K562 (cell line): Measurements from ENCODE around the gene GRK3. TPM values are rescaled to one million over a fixed set of nuclear protein-coding genes. Genes with fewer than 3 reads are reported as not detected.

Experiments
- ATAC-seq: fragments of 200-7000 bp; cut with Tn5 transposase; 3 replicates; pipeline ENCODE4 v1.9.1; 2020; ENCODE audit warnings: moderate library complexity
- BruUV-seq: library from RNA; stranded (reverse); fragments of 400-500 nt; replicated peaks from 2 replicates; lab custom pipeline; 2021; lab: Mats Ljungman, UMichigan
- CTCF ChIA-PET: fragments of 300-600 bp; formaldehyde crosslinking; extraction: SDS; loops from one replicate; lab custom pipeline; 2021; ENCODE audit warnings: low intra/inter-chr PET ratio; lab: Yijun Ruan, JAX
- POLR2A ChIA-PET: fragments of 300-600, 350-650 bp; sonication (Branson Sonifier 250); formaldehyde crosslinking; extraction: SDS; loops from one replicate; lab custom pipeline; 2021; ENCODE audit warnings: antibody characterized with exemption, inconsistent platforms; lab: Yijun Ruan, JAX
- DNase-seq, 4 experiments: peaks; one replicate each; pipeline versions ENCODE4 v3.0.0 to v3.0.0-alpha.2; 2011 to 2018; ENCODE audit warnings: low spot score in 3 of 4, mixed read lengths in 3 of 4; ENCODE audit errors: extremely low read depth in 1 of 4
- FAIRE-seq: peaks from 2 replicates; lab custom pipeline; 2011; peaks lifted over from hg19 to GRCh38; lab: Jason Lieb, UNC
- H2AFZ ChIP-seq: 2 replicates; pipeline ENCODE4 v1.6.0; 2011; ENCODE audit warnings: low read depth, low read length, control low read depth, inconsistent platforms
- H3K27ac ChIP-seq: fragments of 200-600 bp; 3 replicates; pipeline ENCODE4 v1.8.0; 2011; ENCODE audit warnings: low read depth, mild to moderate bottlenecking, control low read depth, inconsistent platforms, low read length, moderate library complexity, mixed read lengths; ENCODE audit errors: extremely low read depth
- H3K27me3 ChIP-seq, 2 experiments: fragments of 300-600 bp in 1 of 2; 2 replicates in 1 of 2; 3 replicates in 1 of 2; pipeline versions ENCODE4 v1.6.0 to v1.8.0; 2011; ENCODE audit warnings: inconsistent platforms in 2 of 2, low read length in 2 of 2, mild to moderate bottlenecking in 1 of 2, mixed read lengths in 1 of 2, moderate library complexity in 1 of 2; ENCODE audit not compliant: control insufficient read depth in 2 of 2, insufficient read depth in 2 of 2
- H3K36me3 ChIP-seq: fragments of 300-600 bp; 3 replicates; pipeline ENCODE4 v1.8.0; 2011; ENCODE audit warnings: mild to moderate bottlenecking, low read length, inconsistent platforms; ENCODE audit not compliant: control insufficient read depth, insufficient read depth
- H3K4me1 ChIP-seq, 2 experiments: fragments of 200-600 bp in 1 of 2; replicated peaks in 1 of 2; 2 replicates in 1 of 2; 3 replicates in 1 of 2; pipeline versions ENCODE4 v1.5.1 to v1.8.0; 2011; ENCODE audit warnings: inconsistent platforms in 2 of 2, low read length in 2 of 2, mild to moderate bottlenecking in 1 of 2, mixed read lengths in 1 of 2, moderate library complexity in 1 of 2; ENCODE audit not compliant: control insufficient read depth in 2 of 2, insufficient read depth in 2 of 2
- H3K4me2 ChIP-seq: 2 replicates; pipeline ENCODE4 v1.6.1; 2011; ENCODE audit warnings: low read length, control low read depth, inconsistent platforms, mixed read lengths; ENCODE audit not compliant: insufficient read depth
- H3K4me3 ChIP-seq: fragments of 200-600 bp; sonication (generic), shearing (Covaris generic); 2 replicates; pipeline ENCODE4 v1.5.1; 2016; ENCODE audit warnings: control low read depth, inconsistent platforms
- H3K79me2 ChIP-seq: fragments of 200-600 bp; 3 replicates; pipeline ENCODE4 v1.8.0; 2011; ENCODE audit warnings: low read length, inconsistent platforms; ENCODE audit not compliant: control insufficient read depth, insufficient read depth
- H3K9ac ChIP-seq, 2 experiments: 2 replicates each; pipeline versions ENCODE4 v1.6.0 to v1.6.1; 2011; ENCODE audit warnings: low read depth in 2 of 2, low read length in 2 of 2, control low read depth in 1 of 2, inconsistent platforms in 1 of 2, mild to moderate bottlenecking in 1 of 2, mixed read lengths in 1 of 2; ENCODE audit not compliant: insufficient read depth in 1 of 2
- H3K9me1 ChIP-seq: one replicate; pipeline ENCODE4 v1.6.0; 2011; ENCODE audit warnings: inconsistent platforms, mild to moderate bottlenecking, low read length, moderate library complexity; ENCODE audit not compliant: control insufficient read depth, insufficient read depth
- H3K9me3 ChIP-seq: replicated peaks from 2 replicates; pipeline ENCODE4 v1.5.1; 2011; ENCODE audit warnings: low read depth, low read length, inconsistent platforms; ENCODE audit not compliant: control insufficient read depth, insufficient read depth
- H4K20me1 ChIP-seq: replicated peaks from 2 replicates; pipeline ENCODE4 v1.6.1; 2011; ENCODE audit warnings: low read length, inconsistent platforms, mixed read lengths; ENCODE audit not compliant: control insufficient read depth, insufficient read depth
- CAMTA2 ChIP-seq: fragments of 250-450 bp; sonication (Bioruptor Pico); conservative IDR thresholded peaks from 2 replicates; pipeline ENCODE4 v1.5.1; 2022
- EHMT2 ChIP-seq: fragments of 450-650 bp; IDR thresholded peaks from 2 replicates; pipeline ENCODE4 v1.6.1; 2018; ENCODE audit warnings: antibody characterized with exemption
- FOXA3 ChIP-seq, 2 experiments: fragments of 450-650 bp in 1 of 2; sonication (generic) in 1 of 2; formaldehyde crosslinking; IDR thresholded peaks in 1 of 2; conservative IDR thresholded peaks in 1 of 2; 2 replicates each; pipeline versions ENCODE4 v1.4.0 to v1.8.0; 2020 to 2022; ENCODE audit warnings: mild to moderate bottlenecking in 2 of 2, missing genetic modification reagents in 1 of 2
- FOXJ3 ChIP-seq: sonication (generic); formaldehyde crosslinking; IDR thresholded peaks from 2 replicates; pipeline ENCODE4 v1.4.0; 2020; ENCODE audit warnings: mild to moderate bottlenecking, missing genetic modification reagents
- NCOA4 ChIP-seq: fragments of 450-650 bp; IDR thresholded peaks from 2 replicates; pipeline ENCODE4 v1.6.1; 2018; ENCODE audit warnings: mild to moderate bottlenecking; ENCODE audit not compliant: partially characterized antibody
- RBM14 ChIP-seq: fragments of 200-400 bp; formaldehyde crosslinking; IDR thresholded peaks from 2 replicates; pipeline ENCODE4 v1.6.1; 2018; ENCODE audit warnings: low read depth, mild to moderate bottlenecking, low read length, moderate library complexity, borderline replicate concordance; ENCODE audit not compliant: insufficient read depth
- SAFB2 ChIP-seq: fragments of 200-400 bp; formaldehyde crosslinking; IDR thresholded peaks from 2 replicates; pipeline ENCODE4 v1.6.1; 2018; ENCODE audit warnings: borderline replicate concordance, low read length, low read depth, moderate library complexity; ENCODE audit not compliant: severe bottlenecking
- ZBTB11 ChIP-seq, 3 experiments: fragments of 200-800 bp in 1 of 3; fragments of 250-450 bp in 1 of 3; fragments of 450-650 bp in 1 of 3; sonication (Bioruptor Pico) in 1 of 3; sonication (Bioruptor generic) in 1 of 3; formaldehyde crosslinking in 1 of 3; IDR thresholded peaks; 2 replicates each; pipeline versions ENCODE4 v1.6.1 to v1.8.0; 2016 to 2022; ENCODE audit warnings: mild to moderate bottlenecking in 2 of 3, missing genetic modification characterization in 2 of 3, missing compliant biosample characterization in 1 of 3, moderate library complexity in 1 of 3
- ZNF224 ChIP-seq: sonication (generic); formaldehyde crosslinking; IDR thresholded peaks from 2 replicates; pipeline ENCODE4 v1.8.0; 2022; ENCODE audit warnings: mild to moderate bottlenecking, missing genetic modification reagents
- ZNF263 ChIP-seq: sonication (generic); formaldehyde crosslinking; IDR thresholded peaks from 2 replicates; pipeline ENCODE4 v1.8.0; 2022; ENCODE audit warnings: mild to moderate bottlenecking, missing genetic modification reagents, borderline replicate concordance
- ZNF354B ChIP-seq: fragments of 250-450 bp; sonication (Bioruptor Pico); IDR thresholded peaks from 2 replicates; pipeline ENCODE4 v1.4.0; 2020
- WGBS: fragments of 100-300 bp; shearing (Covaris generic); methylation state at CpG from one replicate; pipeline ENCODE4 v1.1.6; 2016; ENCODE audit warnings: low coverage, mixed read lengths; ENCODE audit not compliant: insufficient coverage; ENCODE audit errors: missing lambda C conversion rate; 5-methylcytosine and 5-hydroxymethylcytosine counted together
- in situ Hi-C: fragments of 300-500 bp; cut with MboI; formaldehyde crosslinking; loops from 4 replicates; pipeline ENCODE4 v1.15.0; 2018; ENCODE audit warnings: inconsistent platforms, mixed read lengths
- intact Hi-C: fragments of 100-400 bp; cut with micrococcal nuclease; formaldehyde crosslinking; loops from 2 replicates; pipeline ENCODE4 v1.14.2; 2022
- polyA plus RNA-seq, 8 experiments: library from polyadenylated mRNA; depleted of rRNA in 4 of 8; stranded (reverse) in 5 of 8; unstranded in 3 of 8; fragments of >200 nt; fragmentation: Nextera tagmentation in 2 of 8; fragmentation: Illumina TruSeq in 1 of 8; extraction: Ambion mirVana in 2 of 8; extraction: Trizol in 1 of 8; gene quantifications; 2 replicates each; pipeline versions ENCODE4 v1.2.1 to v1.2.3, GENCODE V29; 2011 to 2014; ENCODE audit warnings: inconsistent platforms in 1 of 8, missing spikeins in 1 of 8
- total RNA-seq, 7 experiments: library from RNA; depleted of rRNA in 6 of 7; stranded (reverse); fragments of >200 nt in 6 of 7; fragmentation: Illumina TruSeq in 2 of 7; extraction: Trizol in 2 of 7; gene quantifications; 2 replicates each; pipeline versions ENCODE4 v1.2.1 to v1.2.3, GENCODE V29; 2011 to 2021; ENCODE audit warnings: low replicate concordance in 1 of 7

The GRK3 gene
- total and polyA plus RNA-seq, 9 of the 15 experiments (the other 6 are each of a cell fraction or from before 2014, with no cell fraction given), result 1.4 to 7.6 (median 3.6) TPM

- TF ChIP-seq ZBTB11 (CRISPR knock-in tag; IDR thresholded peaks at IDR 0.05) (no peak), FOXJ3 (CRISPR knock-in tag) (no peak), NCOA4 (no peak), SAFB2 (no peak), CAMTA2 (CRISPR knock-in tag) (no peak), ZNF263 (CRISPR knock-in tag) (no peak), ZNF354B (CRISPR knock-in tag) (no peak)
Observed at GRCh38 chr22:25660336-25660735, 95.9 kb downstream of the GRK3 start (continued).

- in situ Hi-C loops (no loop called here), intact Hi-C loops (no loop called here)
- no peak for FAIRE-seq
- ATAC-seq, result no peak
- ChIA-PET CTCF (no interaction called here), POLR2A (no interaction called here)
- no peaks in the 10 kb centered on the region for H4K20me1 ChIP-seq
- no peak overlapping the region for H3K4me3 ChIP-seq
- no peaks in the 10 kb centered on the region; a peak in 1 of 5 replicates for H3K4me1 ChIP-seq
- no peaks in the 10 kb centered on the region for H3K9me1 ChIP-seq
- no peak for TF ChIP-seq EHMT2
- no peak for TF ChIP-seq ZNF224 (CRISPR knock-in tag)
- no peak for TF ChIP-seq FOXA3 (CRISPR knock-in tag; conservative IDR thresholded peaks at IDR 0.05 in 1 of 2, IDR thresholded peaks at IDR 0.05 in 1 of 2)
- TF ChIP-seq RBM14, result no peak
- TF ChIP-seq, all 486 proteins: peak for 0
- H3K9ac ChIP-seq, result no peak overlapping the region
- no peak overlapping the region for H3K27ac ChIP-seq
- DNase-seq, result no peak
- no TSS peak for BruUV-seq
- WGBS, result 35% methylated on average over 2 of the region's 2 CpGs
- H3K27me3 ChIP-seq, result no peaks in the 10 kb centered on the region
- H2AFZ ChIP-seq, result no peak overlapping the region
- H3K79me2 ChIP-seq, result no peaks in the 10 kb centered on the region
- H3K4me2 ChIP-seq, result no peak overlapping the region
- H3K9me3 ChIP-seq, result no peaks in the 10 kb centered on the region
- no peaks in the 10 kb centered on the region for H3K36me3 ChIP-seq
Observed at GRCh38 chr22:25661073-25661472, 96.6 kb downstream of the GRK3 start.
